Natural killer cell (primary cell): ENCODE data around the gene SLC7A6. TPM values are rescaled to one million over a fixed set of nuclear protein-coding genes. Genes with fewer than 3 reads are reported as not detected.
A peak's percentile ranks its signal among the peaks of the same experiment; 100 is the strongest.

Source experiments
- ATAC-seq, 3 donors: fragments of 150-1000 bp in 2 of 3; fragments of 200-7000 bp in 1 of 3; cut with Tn5 transposase; 1 replicate in 1 of 3; 2 replicates in 2 of 3; pipeline ENCODE4 v1.10.0; 2021; ENCODE audit warnings: mild to moderate bottlenecking in 2 of 3, moderate library complexity in 2 of 3
- DNase-seq, 2 donors: peaks; one replicate each; pipeline versions ENCODE4 v3.0.0 to v3.0.0-alpha.2; 2013 to 2021; ENCODE audit warnings: mixed read lengths in 1 of 2
- H3K27ac ChIP-seq: one replicate; pipeline ENCODE4 v1.5.1; 2013; ENCODE audit warnings: mild to moderate bottlenecking, low read length
- H3K27me3 ChIP-seq: one replicate; pipeline ENCODE4 v1.6.1; 2013; ENCODE audit warnings: low read length; ENCODE audit not compliant: control insufficient read depth, insufficient read depth
- H3K36me3 ChIP-seq: one replicate; pipeline ENCODE4 v1.6.1; 2013; ENCODE audit warnings: low read length; ENCODE audit not compliant: control insufficient read depth, insufficient read depth
- H3K4me1 ChIP-seq: one replicate; pipeline ENCODE4 v1.6.1; 2013; ENCODE audit warnings: low read length; ENCODE audit not compliant: control insufficient read depth, insufficient read depth
- H3K4me3 ChIP-seq: one replicate; pipeline ENCODE4 v1.5.1; 2013; ENCODE audit warnings: low read length
- H3K9me3 ChIP-seq: one replicate; pipeline ENCODE4 v1.6.1; 2013; ENCODE audit warnings: low read length; ENCODE audit not compliant: control insufficient read depth, insufficient read depth
- H3K27ac Mint-ChIP-seq, 2 donors: one replicate each; pipeline ENCODE4 v1.8.0; 2022; ENCODE audit warnings: mild to moderate bottlenecking in 2 of 2, mixed read lengths in 2 of 2, moderate library complexity in 1 of 2
- H3K27me3 Mint-ChIP-seq, 2 donors: one replicate each; pipeline ENCODE4 v1.8.0; 2022; ENCODE audit warnings: low read depth in 2 of 2, mixed read lengths in 2 of 2
- H3K36me3 Mint-ChIP-seq: one replicate; pipeline ENCODE4 v1.8.0; 2022; ENCODE audit warnings: mixed read lengths
- H3K4me1 Mint-ChIP-seq, 2 donors: one replicate each; pipeline ENCODE4 v1.8.0; 2022; ENCODE audit warnings: mixed read lengths in 2 of 2
- H3K4me3 Mint-ChIP-seq: one replicate; pipeline ENCODE4 v1.8.0; 2022; ENCODE audit warnings: mild to moderate bottlenecking, moderate library complexity, mixed read lengths
- H3K9me3 Mint-ChIP-seq, 2 donors: one replicate each; pipeline ENCODE4 v1.8.0; 2022; ENCODE audit warnings: mixed read lengths in 2 of 2
- WGBS: methylation state at CpG from one replicate; pipeline ENCODE4 v1.1.7; 2013; ENCODE audit warnings: missing lambda C conversion rate; ENCODE audit not compliant: insufficient coverage; 5-methylcytosine and 5-hydroxymethylcytosine counted together
- intact Hi-C: fragments of 100-400 bp; cut with micrococcal nuclease; formaldehyde crosslinking; loops from one replicate; pipeline ENCODE4 v1.14.2; 2022
- total RNA-seq, 4 donors: library from RNA; stranded (reverse); fragments of 120-200 nt in 1 of 4; gene quantifications; one replicate each; pipeline versions ENCODE4 v1.2.3 to v1.2.4, GENCODE V29; 2013 to 2022
- TF ChIP-seq, protein P1 (sequence below): fragments of 200-600 bp; IDR thresholded peaks from one replicate; pipeline ENCODE4 v1.8.0; 2022; ENCODE audit warnings: antibody characterized with exemption

The SLC7A6 gene
- total RNA-seq, 3 donors from 2014 or later (not counting 1 experiment from before 2014, with no cell fraction given): 46.6 to 84.9 (median 69.6) TPM

DNA sequence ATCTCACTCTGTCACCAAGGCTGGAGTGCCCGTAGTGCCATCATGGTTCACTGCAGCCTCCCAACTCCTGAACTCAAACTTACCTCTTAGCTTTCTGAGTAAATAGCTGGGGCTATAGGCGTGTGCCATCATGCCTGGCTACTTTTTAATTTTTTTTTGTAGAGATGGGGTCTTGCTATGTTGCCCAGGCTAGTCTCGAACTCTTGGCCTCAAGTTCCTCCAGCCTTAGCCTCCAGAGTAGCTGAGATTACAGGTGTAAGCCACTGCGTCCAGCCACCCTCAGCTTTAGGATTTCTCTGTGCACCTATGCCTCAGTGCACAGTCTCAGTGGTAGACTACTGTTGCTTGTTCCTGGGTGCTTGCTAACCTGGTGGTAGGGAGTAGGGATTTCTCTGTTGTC lies 5.5 kb downstream of the SLC7A6 start:
- H3K27ac ChIP-seq: no peak overlapping the region
- no peak overlapping the region for H3K4me3 ChIP-seq
- Mint-ChIP-seq H3K27ac (peak overlapping the region in 1 of 2 donors; percentile 51), H3K9me3 (no peaks in the 10 kb centered on the region), H3K4me3 (no peak overlapping the region), H3K4me1 (peaks cover 17 to 35% of the 10 kb centered on the region in 2 donors), H3K27me3 (no peaks in the 10 kb centered on the region), H3K36me3 (no peaks in the 10 kb centered on the region)
- peaks cover 55% of the 10 kb centered on the region for H3K4me1 ChIP-seq
- TF ChIP-seq, protein P1, sequence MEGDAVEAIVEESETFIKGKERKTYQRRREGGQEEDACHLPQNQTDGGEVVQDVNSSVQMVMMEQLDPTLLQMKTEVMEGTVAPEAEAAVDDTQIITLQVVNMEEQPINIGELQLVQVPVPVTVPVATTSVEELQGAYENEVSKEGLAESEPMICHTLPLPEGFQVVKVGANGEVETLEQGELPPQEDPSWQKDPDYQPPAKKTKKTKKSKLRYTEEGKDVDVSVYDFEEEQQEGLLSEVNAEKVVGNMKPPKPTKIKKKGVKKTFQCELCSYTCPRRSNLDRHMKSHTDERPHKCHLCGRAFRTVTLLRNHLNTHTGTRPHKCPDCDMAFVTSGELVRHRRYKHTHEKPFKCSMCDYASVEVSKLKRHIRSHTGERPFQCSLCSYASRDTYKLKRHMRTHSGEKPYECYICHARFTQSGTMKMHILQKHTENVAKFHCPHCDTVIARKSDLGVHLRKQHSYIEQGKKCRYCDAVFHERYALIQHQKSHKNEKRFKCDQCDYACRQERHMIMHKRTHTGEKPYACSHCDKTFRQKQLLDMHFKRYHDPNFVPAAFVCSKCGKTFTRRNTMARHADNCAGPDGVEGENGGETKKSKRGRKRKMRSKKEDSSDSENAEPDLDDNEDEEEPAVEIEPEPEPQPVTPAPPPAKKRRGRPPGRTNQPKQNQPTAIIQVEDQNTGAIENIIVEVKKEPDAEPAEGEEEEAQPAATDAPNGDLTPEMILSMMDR: no peak
- H3K9me3 ChIP-seq: no peaks in the 10 kb centered on the region
- peaks cover 19% of the 10 kb centered on the region for H3K36me3 ChIP-seq
- no peaks in the 10 kb centered on the region for H3K27me3 ChIP-seq
- DNase-seq (no peak), ATAC-seq (no peak)
- WGBS: 96% methylated on average over 4 of the region's 4 CpGs
- intact Hi-C loops: no loop called here

DNA sequence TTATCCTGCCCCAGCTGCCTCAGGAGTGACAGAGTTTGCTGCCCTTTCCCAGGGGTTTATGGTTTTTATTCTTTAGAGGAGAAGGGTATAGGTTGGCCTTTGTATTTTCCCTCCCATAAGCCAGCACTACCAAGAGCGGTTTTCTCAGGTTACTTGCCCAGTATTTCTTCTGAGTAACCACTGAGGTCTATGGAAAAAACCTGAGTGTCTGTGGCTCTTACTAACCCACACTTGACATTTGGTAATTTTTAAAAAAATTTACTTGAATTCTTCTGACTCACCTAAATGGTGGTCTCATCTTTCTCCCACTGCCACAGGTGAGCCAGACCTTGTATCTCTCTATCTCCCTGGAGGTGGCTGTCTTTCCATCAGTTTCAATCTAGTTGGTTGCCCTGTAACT lies 6.0 kb downstream of the SLC7A6 start:
- Mint-ChIP-seq H3K36me3 (no peaks in the 10 kb centered on the region), H3K27me3 (no peaks in the 10 kb centered on the region), H3K4me3 (no peak overlapping the region), H3K4me1 (peaks cover 12 to 33% of the 10 kb centered on the region in 2 donors), H3K27ac (peak overlapping the region; percentile 42 to 59), H3K9me3 (no peaks in the 10 kb centered on the region)
- TF ChIP-seq, protein P1: no peak
- ATAC-seq (peak in 1 of 3 donors; percentile 23), DNase-seq (peak in 1 of 2 donors; percentile 38)
- H3K9me3 ChIP-seq: no peaks in the 10 kb centered on the region
- H3K36me3 ChIP-seq: peaks cover 20% of the 10 kb centered on the region
- H3K4me3 ChIP-seq: no peak overlapping the region
- no peak overlapping the region for H3K27ac ChIP-seq
- intact Hi-C loops: no loop called here
- H3K4me1 ChIP-seq: peaks cover 55% of the 10 kb centered on the region
- no peaks in the 10 kb centered on the region for H3K27me3 ChIP-seq
- no CpG with 5 or more reads among the region's 1 CpG for WGBS

DNA sequence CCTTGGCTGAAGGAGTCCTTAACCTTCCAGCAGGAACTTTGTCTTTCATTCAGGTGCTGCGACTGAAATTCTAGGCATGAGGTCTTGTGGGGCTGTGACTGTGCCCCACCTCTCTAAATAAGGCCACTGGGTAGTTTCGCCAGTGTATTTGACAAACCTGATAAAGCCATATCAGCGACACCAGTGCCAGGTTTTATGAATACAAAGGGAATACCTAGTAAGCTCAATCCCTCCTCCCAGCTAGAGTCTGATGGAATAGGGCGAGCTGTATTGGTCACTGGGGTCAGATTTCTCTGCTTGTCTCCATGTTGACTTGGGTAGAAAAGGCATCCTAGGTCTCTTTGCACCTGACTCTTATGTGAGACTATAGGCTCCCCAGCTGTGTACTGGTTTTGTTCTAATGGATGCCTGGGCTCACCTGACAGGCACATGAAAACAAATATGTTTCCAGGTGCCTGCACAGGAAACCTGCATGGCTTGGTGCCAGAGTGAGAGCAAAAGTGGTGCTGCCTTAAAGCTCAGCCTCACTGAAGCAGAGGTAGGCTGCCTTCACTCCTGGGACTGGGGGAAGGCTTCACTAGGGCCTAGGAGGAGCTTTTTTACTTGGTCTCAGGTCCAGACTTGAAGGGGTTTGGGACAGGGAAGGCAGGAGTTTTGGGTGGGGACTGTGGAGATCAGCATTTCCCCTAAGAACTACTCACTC lies 8.3 kb downstream of the SLC7A6 start:
- ATAC-seq (no peak), DNase-seq (peak in 1 of 2 donors; percentile 86)
- Mint-ChIP-seq H3K27ac (peak overlapping the region; percentile 62 to 67), H3K4me3 (no peak overlapping the region), H3K36me3 (no peaks in the 10 kb centered on the region), H3K4me1 (peaks cover 15 to 37% of the 10 kb centered on the region in 2 donors), H3K9me3 (no peaks in the 10 kb centered on the region), H3K27me3 (no peaks in the 10 kb centered on the region)
- Histone ChIP-seq H3K27ac (no peak overlapping the region), H3K4me1 (peaks cover 57% of the 10 kb centered on the region), H3K27me3 (no peaks in the 10 kb centered on the region), H3K9me3 (no peaks in the 10 kb centered on the region), H3K4me3 (no peak overlapping the region), H3K36me3 (peaks cover 20% of the 10 kb centered on the region)
- TF ChIP-seq, protein P1: no peak
- intact Hi-C loops: no loop called here
- 95% methylated on average over 4 of the region's 4 CpGs for WGBS

DNA sequence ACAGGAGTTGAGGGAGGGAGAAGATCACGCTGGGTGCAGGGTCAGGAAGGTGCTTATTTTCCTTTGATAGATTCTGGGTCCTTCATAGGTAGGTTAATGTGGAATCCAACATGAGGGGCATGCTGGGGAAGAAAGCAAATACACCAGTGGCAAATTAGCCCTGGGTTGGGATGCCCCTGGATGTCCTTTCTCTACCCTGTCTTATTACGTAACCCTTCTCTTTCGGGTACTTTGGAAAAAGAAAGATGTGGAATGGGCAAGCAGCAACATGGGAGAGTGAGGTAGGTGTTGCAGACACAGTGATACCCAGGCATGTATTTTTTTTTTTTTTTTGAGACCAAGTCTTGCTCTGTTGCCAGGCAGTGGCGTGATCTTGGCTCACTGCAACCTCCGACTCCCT lies 9.1 kb downstream of the SLC7A6 start:
- H3K4me3 Mint-ChIP-seq: peak overlapping the region; percentile 28
- intact Hi-C loops: no loop called here
- no peak for ATAC-seq
- Histone ChIP-seq H3K9me3 (no peaks in the 10 kb centered on the region), H3K4me3 (no peak overlapping the region), H3K27ac (no peak overlapping the region), H3K27me3 (no peaks in the 10 kb centered on the region), H3K4me1 (peaks cover 57% of the 10 kb centered on the region), H3K36me3 (peaks cover 14% of the 10 kb centered on the region)
- no peaks in the 10 kb centered on the region for H3K9me3 Mint-ChIP-seq
- no peaks in the 10 kb centered on the region for H3K27me3 Mint-ChIP-seq
- DNase-seq: no peak
- TF ChIP-seq, protein P1: no peak
- peaks cover 15 to 32% of the 10 kb centered on the region in 2 donors for H3K4me1 Mint-ChIP-seq
- WGBS: 98% methylated on average over 5 of the region's 5 CpGs
- H3K27ac Mint-ChIP-seq: peak overlapping the region; percentile 62 to 67
- H3K36me3 Mint-ChIP-seq: no peaks in the 10 kb centered on the region
